Measurements from ENCODE around the gene CASKIN2. TPM values are rescaled to one million over a fixed set of nuclear protein-coding genes. Genes with fewer than 3 reads are reported as not detected.

Gene CASKIN2
- total RNA-seq, 5 donors from 2014 or later (not counting 1 experiment from before 2014, with no cell fraction given) = 0.28 to 0.88 (median 0.85) TPM

DNA sequence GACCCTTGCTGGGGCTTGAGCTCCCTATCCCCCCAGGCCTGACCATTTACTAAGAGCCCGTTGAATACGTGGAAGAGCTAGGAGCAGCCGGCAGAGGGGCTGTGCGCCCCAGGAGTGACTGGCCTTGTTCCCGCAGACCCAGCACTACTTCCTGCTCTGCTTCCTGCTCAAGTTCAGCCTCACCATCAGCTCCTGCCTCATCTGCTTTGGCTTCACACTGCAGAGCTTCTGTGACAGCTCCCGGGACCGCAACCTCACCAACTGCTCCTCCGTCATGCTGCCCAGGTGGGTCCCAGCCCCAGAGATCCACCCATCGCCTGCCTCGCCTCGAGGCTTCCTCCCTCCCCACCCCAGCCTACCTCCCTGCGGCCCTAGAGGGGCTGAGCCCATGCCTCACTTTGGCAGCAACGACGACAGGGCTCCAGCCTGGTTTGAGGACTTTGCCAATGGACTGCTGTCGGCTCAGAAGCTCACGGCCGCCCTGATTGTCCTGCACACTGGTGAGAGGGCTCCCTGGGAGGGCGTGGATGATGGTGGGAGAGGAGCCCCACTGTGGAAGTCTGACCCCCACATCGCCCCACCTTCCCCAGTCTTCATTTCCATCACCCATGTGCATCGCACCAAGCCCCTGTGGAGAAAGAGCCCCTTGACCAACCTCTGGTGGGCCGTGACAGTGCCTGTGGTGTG, 17.2 kb downstream of the CASKIN2 start:
- 45% methylated on average over 14 of the region's 21 CpGs for WGBS (ENCODE audit: insufficient coverage)
- DNase-seq = no peak
- no peaks in the 10 kb centered on the region for H3K9me3 Mint-ChIP-seq
- Histone ChIP-seq H3K27me3 (replicated peaks in 1 of 2; ENCODE audit: control insufficient read depth in 2 of 2, extremely low read depth in 1 of 2, insufficient read depth in 2 of 2, low read length in 1 of 2) (no peaks in the 10 kb centered on the region), H3K4me1 (ENCODE audit: control insufficient read depth in 1 of 2, extremely low read depth in 1 of 2, insufficient read depth in 2 of 2, low read length in 2 of 2) (peaks cover 2 to 10% of the 10 kb centered on the region in 2 experiments), H3K27ac (ENCODE audit: low read length) (no peak overlapping the region), H3K4me3 (ENCODE audit: control insufficient read depth in 1 of 2, extremely low read depth in 1 of 2, low read length in 1 of 2) (no peak overlapping the region), H3K36me3 (ENCODE audit: control insufficient read depth in 2 of 2, extremely low read depth in 1 of 2, insufficient read depth in 1 of 2, low read length in 1 of 2) (peaks cover 18 to 39% of the 10 kb centered on the region in 2 donors), H3K9me3 (no peaks in the 10 kb centered on the region)
- peak overlapping the region in 1 of 2 donors; percentile 64 for H3K27ac Mint-ChIP-seq
- peak in 2 of 4 experiments; percentile 41 to 56 for ATAC-seq (replicated peaks in 1 of 4)
- POLR2A ChIA-PET = no interaction called here
- H3K4me3 Mint-ChIP-seq = no peak overlapping the region
- CTCF ChIA-PET = no interaction called here
- no peaks in the 10 kb centered on the region for H3K27me3 Mint-ChIP-seq
- peaks cover 2 to 8% (median 7%) of the 10 kb centered on the region in 3 donors for H3K4me1 Mint-ChIP-seq
- H3K36me3 Mint-ChIP-seq = peaks cover 18% of the 10 kb centered on the region

DNA sequence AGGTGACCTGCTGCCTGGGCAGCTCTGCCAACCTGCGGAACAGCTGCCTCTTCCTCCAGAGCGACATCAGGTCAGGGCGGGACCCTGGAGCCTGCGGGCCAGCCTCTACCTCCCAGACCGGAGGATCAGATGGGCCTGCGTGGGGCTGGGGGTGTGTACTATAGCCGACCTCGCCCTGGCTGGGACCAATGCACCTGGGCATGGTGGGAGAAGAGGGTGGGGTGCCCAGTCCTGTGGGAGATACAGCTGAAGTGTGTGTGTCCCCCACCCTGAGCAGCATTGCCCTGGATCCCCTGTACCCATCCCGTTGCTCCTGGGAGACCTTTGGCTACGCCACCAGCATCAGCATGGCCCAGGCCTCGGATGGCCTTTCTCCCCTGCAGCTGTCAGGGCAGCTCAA, 19.3 kb downstream of the CASKIN2 start:
- Histone ChIP-seq H3K9me3 (no peaks in the 10 kb centered on the region), H3K27ac (ENCODE audit: low read length) (no peak overlapping the region), H3K4me3 (ENCODE audit: control insufficient read depth in 1 of 2, extremely low read depth in 1 of 2, low read length in 1 of 2) (no peak overlapping the region), H3K36me3 (ENCODE audit: control insufficient read depth in 2 of 2, extremely low read depth in 1 of 2, insufficient read depth in 1 of 2, low read length in 1 of 2) (peaks cover 28 to 60% of the 10 kb centered on the region in 2 donors), H3K4me1 (ENCODE audit: control insufficient read depth in 1 of 2, extremely low read depth in 1 of 2, insufficient read depth in 2 of 2, low read length in 2 of 2) (peaks cover 2 to 10% of the 10 kb centered on the region in 2 experiments), H3K27me3 (replicated peaks in 1 of 2; ENCODE audit: control insufficient read depth in 2 of 2, extremely low read depth in 1 of 2, insufficient read depth in 2 of 2, low read length in 1 of 2) (no peaks in the 10 kb centered on the region)
- WGBS (ENCODE audit: insufficient coverage) = 100% methylated on average over 5 of the region's 11 CpGs
- Mint-ChIP-seq H3K9me3 (no peaks in the 10 kb centered on the region), H3K4me3 (no peak overlapping the region), H3K27me3 (no peaks in the 10 kb centered on the region), H3K4me1 (peaks cover 2 to 8% (median 7%) of the 10 kb centered on the region in 3 donors), H3K36me3 (peaks cover 29% of the 10 kb centered on the region), H3K27ac (no peak overlapping the region)
- CTCF ChIA-PET = no interaction called here
- no peak for DNase-seq
- POLR2A ChIA-PET = no interaction called here
- ATAC-seq (replicated peaks in 1 of 4) = no peak

DNA sequence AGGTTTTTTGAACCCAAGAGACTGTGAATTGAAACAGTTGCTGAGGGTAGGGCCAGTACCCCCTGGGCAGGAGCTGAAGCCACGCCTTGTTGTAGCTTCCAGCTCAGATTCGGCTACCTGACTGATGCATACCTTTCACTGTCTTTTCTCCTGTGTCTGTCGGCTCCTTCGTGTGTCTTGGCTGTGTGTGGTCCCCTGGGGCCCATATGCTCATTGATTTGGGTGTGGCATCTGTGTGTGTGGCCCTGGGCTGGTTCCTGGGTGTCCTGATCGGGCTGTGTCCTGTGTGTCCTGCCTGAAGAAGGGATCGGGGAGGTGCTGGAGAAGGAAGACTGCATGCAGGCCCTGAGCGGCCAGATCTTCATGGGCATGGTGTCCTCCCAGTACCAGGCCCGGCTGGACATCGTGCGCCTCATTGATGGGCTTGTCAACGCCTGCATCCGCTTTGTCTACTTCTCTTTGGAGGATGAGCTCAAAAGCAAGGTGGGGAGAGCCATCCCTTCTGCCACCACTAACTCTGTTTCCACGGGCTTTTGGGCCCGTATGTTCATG, 20.9 kb downstream of the CASKIN2 start:
- Mint-ChIP-seq H3K9me3 (no peaks in the 10 kb centered on the region), H3K27me3 (no peaks in the 10 kb centered on the region), H3K36me3 (peaks cover 29% of the 10 kb centered on the region), H3K4me3 (no peak overlapping the region), H3K27ac (no peak overlapping the region), H3K4me1 (peaks cover 4 to 8% (median 7%) of the 10 kb centered on the region in 3 donors)
- POLR2A ChIA-PET = interaction anchor here in 1 of 2 donors (0.6 kb wide), 1 partner anchor 100 kb away, joined by 3 read pairs; no protein-coding TSS in a partner anchor
- Histone ChIP-seq H3K27ac (ENCODE audit: low read length) (no peak overlapping the region), H3K27me3 (replicated peaks in 1 of 2; ENCODE audit: control insufficient read depth in 2 of 2, extremely low read depth in 1 of 2, insufficient read depth in 2 of 2, low read length in 1 of 2) (no peaks in the 10 kb centered on the region), H3K4me3 (ENCODE audit: control insufficient read depth in 1 of 2, extremely low read depth in 1 of 2, low read length in 1 of 2) (no peak overlapping the region), H3K9me3 (no peaks in the 10 kb centered on the region), H3K4me1 (ENCODE audit: control insufficient read depth in 1 of 2, extremely low read depth in 1 of 2, insufficient read depth in 2 of 2, low read length in 2 of 2) (peaks cover 2 to 13% of the 10 kb centered on the region in 2 experiments), H3K36me3 (ENCODE audit: control insufficient read depth in 2 of 2, extremely low read depth in 1 of 2, insufficient read depth in 1 of 2, low read length in 1 of 2) (peaks cover 23 to 66% of the 10 kb centered on the region in 2 donors)
- DNase-seq = no peak
- ATAC-seq (replicated peaks in 1 of 4) = no peak
- CTCF ChIA-PET = no interaction called here
- WGBS (ENCODE audit: insufficient coverage) = 96% methylated on average over 11 of the region's 14 CpGs

DNA sequence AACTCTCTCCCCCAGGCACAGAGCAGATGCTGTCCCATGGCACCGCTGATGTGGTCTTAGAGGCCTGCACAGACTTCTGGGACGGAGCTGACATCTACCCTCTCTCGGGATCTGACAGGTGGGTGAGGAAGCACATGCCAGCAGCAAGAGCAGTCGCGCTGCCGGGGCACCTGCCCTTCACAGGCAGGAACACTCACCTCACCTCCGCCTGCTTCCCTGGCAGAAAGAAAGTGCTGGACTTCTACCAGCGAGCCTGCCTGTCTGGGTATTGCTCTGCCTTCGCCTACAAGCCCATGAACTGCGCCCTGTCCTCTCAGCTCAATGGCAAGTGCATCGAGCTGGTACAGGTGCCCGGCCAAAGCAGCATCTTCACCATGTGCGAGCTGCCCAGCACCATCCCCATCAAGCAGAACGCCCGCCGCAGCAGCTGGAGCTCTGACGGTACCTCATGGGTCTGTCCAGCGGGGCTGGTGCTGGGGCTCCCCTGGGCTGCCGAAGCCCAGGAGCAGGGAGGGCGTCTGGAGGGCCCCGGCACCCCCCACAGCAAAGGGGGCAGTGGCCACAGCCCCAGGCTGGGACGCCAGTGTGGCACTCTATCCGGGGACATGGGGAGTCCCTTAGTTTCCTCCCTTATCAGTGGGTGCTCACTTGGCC, 21.7 kb downstream of the CASKIN2 start:
- Mint-ChIP-seq H3K36me3 (peaks cover 22% of the 10 kb centered on the region), H3K27ac (no peak overlapping the region), H3K27me3 (no peaks in the 10 kb centered on the region), H3K4me3 (no peak overlapping the region), H3K4me1 (peaks cover 7 to 10% (median 8%) of the 10 kb centered on the region in 3 donors), H3K9me3 (no peaks in the 10 kb centered on the region)
- CTCF ChIA-PET = no interaction called here
- 93% methylated on average over 19 of the region's 23 CpGs for WGBS (ENCODE audit: insufficient coverage)
- POLR2A ChIA-PET = no interaction called here
- H3K9me3 ChIP-seq = no peaks in the 10 kb centered on the region
- no peak for DNase-seq
- H3K36me3 ChIP-seq (ENCODE audit: control insufficient read depth in 2 of 2, extremely low read depth in 1 of 2, insufficient read depth in 1 of 2, low read length in 1 of 2) = peaks cover 21 to 63% of the 10 kb centered on the region in 2 donors
- no peak overlapping the region for H3K4me3 ChIP-seq (ENCODE audit: control insufficient read depth in 1 of 2, extremely low read depth in 1 of 2, low read length in 1 of 2)
- H3K27me3 ChIP-seq (replicated peaks in 1 of 2; ENCODE audit: control insufficient read depth in 2 of 2, extremely low read depth in 1 of 2, insufficient read depth in 2 of 2, low read length in 1 of 2) = no peaks in the 10 kb centered on the region
- peaks cover 2 to 19% of the 10 kb centered on the region in 2 experiments for H3K4me1 ChIP-seq (ENCODE audit: control insufficient read depth in 1 of 2, extremely low read depth in 1 of 2, insufficient read depth in 2 of 2, low read length in 2 of 2)
- no peak for ATAC-seq (replicated peaks in 1 of 4)
- no peak overlapping the region for H3K27ac ChIP-seq (ENCODE audit: low read length)

DNA sequence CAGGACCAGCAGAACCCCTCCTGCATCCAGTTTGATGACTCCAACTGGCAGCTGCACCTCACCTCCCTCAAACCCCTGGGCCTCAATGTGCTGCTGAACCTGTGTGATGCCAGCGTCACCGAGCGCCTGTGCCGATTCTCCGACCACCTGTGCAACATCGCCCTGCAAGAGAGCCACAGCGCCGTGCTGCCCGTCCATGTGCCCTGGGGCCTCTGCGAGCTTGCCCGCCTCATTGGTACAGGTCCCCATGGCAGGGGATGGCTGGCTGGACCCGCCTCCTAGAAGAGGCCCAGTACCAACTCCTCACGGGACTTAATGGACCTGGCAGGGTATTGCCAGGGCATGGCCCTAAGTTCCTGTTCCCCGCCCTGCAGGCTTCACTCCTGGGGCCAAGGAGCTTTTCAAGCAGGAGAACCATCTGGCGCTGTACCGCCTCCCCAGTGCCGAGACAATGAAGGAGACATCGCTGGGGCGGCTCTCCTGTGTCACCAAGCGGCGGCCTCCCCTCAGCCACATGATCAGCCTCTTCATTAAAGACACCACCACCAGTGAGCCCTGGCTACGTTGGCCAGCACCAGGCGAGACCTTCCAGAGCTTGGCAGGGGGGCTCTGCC, 22.7 kb downstream of the CASKIN2 start:
- POLR2A ChIA-PET = no interaction called here
- CTCF ChIA-PET = no interaction called here
- Histone ChIP-seq H3K36me3 (ENCODE audit: control insufficient read depth in 2 of 2, extremely low read depth in 1 of 2, insufficient read depth in 1 of 2, low read length in 1 of 2) (peaks cover 21 to 55% of the 10 kb centered on the region in 2 donors), H3K27me3 (replicated peaks in 1 of 2; ENCODE audit: control insufficient read depth in 2 of 2, extremely low read depth in 1 of 2, insufficient read depth in 2 of 2, low read length in 1 of 2) (no peaks in the 10 kb centered on the region), H3K4me1 (ENCODE audit: control insufficient read depth in 1 of 2, extremely low read depth in 1 of 2, insufficient read depth in 2 of 2, low read length in 2 of 2) (peaks cover 6 to 19% of the 10 kb centered on the region in 2 experiments), H3K27ac (ENCODE audit: low read length) (no peak overlapping the region), H3K4me3 (ENCODE audit: control insufficient read depth in 1 of 2, extremely low read depth in 1 of 2, low read length in 1 of 2) (no peak overlapping the region), H3K9me3 (no peaks in the 10 kb centered on the region)
- ATAC-seq (replicated peaks in 1 of 4) = no peak
- Mint-ChIP-seq H3K27me3 (no peaks in the 10 kb centered on the region), H3K27ac (no peak overlapping the region), H3K36me3 (peaks cover 22% of the 10 kb centered on the region), H3K4me1 (peaks cover 11 to 17% (median 11%) of the 10 kb centered on the region in 3 donors), H3K4me3 (no peak overlapping the region), H3K9me3 (no peaks in the 10 kb centered on the region)
- DNase-seq = no peak
- WGBS (ENCODE audit: insufficient coverage) = 94% methylated on average over 23 of the region's 23 CpGs

DNA sequence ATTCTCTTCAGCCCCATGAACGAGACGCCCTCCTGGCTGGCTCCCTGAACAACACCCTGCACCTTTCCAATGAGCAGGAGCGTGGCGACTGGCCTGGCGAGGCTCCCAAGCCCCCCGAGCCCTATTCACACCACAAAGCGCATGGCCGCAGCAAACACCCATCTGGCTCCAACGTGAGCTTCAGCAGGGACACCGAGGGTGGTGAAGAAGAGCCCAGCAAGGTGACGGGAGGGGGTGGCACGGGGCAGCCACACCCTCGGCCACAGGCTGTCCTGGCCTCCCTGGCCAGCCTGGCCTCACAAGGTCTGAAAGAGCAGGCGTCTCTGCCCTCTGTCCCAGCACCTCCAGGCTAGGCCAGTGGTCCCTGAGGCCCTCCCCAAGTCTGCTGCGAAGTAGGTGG, 23.7 kb downstream of the CASKIN2 start:
- 92% methylated on average over 9 of the region's 15 CpGs for WGBS (ENCODE audit: insufficient coverage)

More for the DNA sequence above, 23.7 kb downstream of the CASKIN2 start:
- no peak overlapping the region for H3K27ac ChIP-seq (ENCODE audit: low read length)
- DNase-seq (no peak), ATAC-seq (replicated peaks in 1 of 4) (no peak)
- Mint-ChIP-seq H3K4me1 (peaks cover 18 to 25% (median 18%) of the 10 kb centered on the region in 3 donors), H3K4me3 (no peak overlapping the region), H3K9me3 (no peaks in the 10 kb centered on the region), H3K27ac (no peak overlapping the region), H3K36me3 (peaks cover 28% of the 10 kb centered on the region), H3K27me3 (no peaks in the 10 kb centered on the region)
- no peaks in the 10 kb centered on the region for H3K9me3 ChIP-seq
- peaks cover 13 to 29% of the 10 kb centered on the region in 2 experiments for H3K4me1 ChIP-seq (ENCODE audit: control insufficient read depth in 1 of 2, extremely low read depth in 1 of 2, insufficient read depth in 2 of 2, low read length in 2 of 2)
- H3K36me3 ChIP-seq (ENCODE audit: control insufficient read depth in 2 of 2, extremely low read depth in 1 of 2, insufficient read depth in 1 of 2, low read length in 1 of 2) = peaks cover 18 to 50% of the 10 kb centered on the region in 2 donors
- no peak overlapping the region for H3K4me3 ChIP-seq (ENCODE audit: control insufficient read depth in 1 of 2, extremely low read depth in 1 of 2, low read length in 1 of 2)
- ChIA-PET CTCF (no interaction called here), POLR2A (no interaction called here)
- no peaks in the 10 kb centered on the region for H3K27me3 ChIP-seq (replicated peaks in 1 of 2; ENCODE audit: control insufficient read depth in 2 of 2, extremely low read depth in 1 of 2, insufficient read depth in 2 of 2, low read length in 1 of 2)
